ENCODE data around the gene SLC22A2.
"Not testable (repeated sequence)": the region's sequence is repeated elsewhere in the genome, so short reads cannot be mapped to it uniquely, and the experiment has no call there.

SLC22A2 gene

GRCh38 chr6:160238278-160238711 is 20.3 kb downstream of the SLC22A2 start:
- no peaks in the 10 kb centered on the region for H3K9me2 ChIP-seq (replicated peaks; ENCODE audit: insufficient read depth, low read length)
- no peaks in the 10 kb centered on the region for H4K20me1 ChIP-seq (ENCODE audit: low read depth, low read length)
- TF ChIP-seq CTCF (IDR thresholded peaks at IDR 0.05; ENCODE audit: insufficient read depth, low read length, poor library complexity, severe bottlenecking): no peak
- no peak for TF ChIP-seq EZH2phosphoT487 (conservative IDR thresholded peaks at IDR 0.05; ENCODE audit: low read length)
- H3K27ac ChIP-seq (ENCODE audit: low read depth, low read length): no peak overlapping the region
- no peak overlapping the region for H3K4me3 ChIP-seq (ENCODE audit: insufficient read depth, low read length, poor library complexity, severe bottlenecking)
- H3K9ac ChIP-seq (ENCODE audit: low read length): no peak overlapping the region
- H3K27me3 ChIP-seq (ENCODE audit: low read length): no peaks in the 10 kb centered on the region
- H3K36me3 ChIP-seq (ENCODE audit: low read length): no peaks in the 10 kb centered on the region
- H2AFZ ChIP-seq (ENCODE audit: low read depth, low read length, severe bottlenecking): no peak overlapping the region
- H3K9me3 ChIP-seq (ENCODE audit: insufficient read depth, low read length): 0 out of 2 replicates have a peak, but pooled peaks cover 4% of the 10 kb centered on the region
- H3F3A ChIP-seq (ENCODE audit: insufficient read depth): no peaks in the 10 kb centered on the region
- H3K79me2 ChIP-seq (ENCODE audit: insufficient read depth, low read length): no peaks in the 10 kb centered on the region
- H3K4me2 ChIP-seq (ENCODE audit: low read depth, low read length, poor library complexity, severe bottlenecking): no peak overlapping the region

- not testable (repeated sequence) for H3K9ac ChIP-seq (ENCODE audit: low read length); H3K27ac ChIP-seq (ENCODE audit: low read depth, low read length); H3K4me2 ChIP-seq (ENCODE audit: low read depth, low read length, poor library complexity, severe bottlenecking); H4K20me1 ChIP-seq (ENCODE audit: low read depth, low read length); H3F3A ChIP-seq (ENCODE audit: insufficient read depth); H3K36me3 ChIP-seq (ENCODE audit: low read length); H3K79me2 ChIP-seq (ENCODE audit: insufficient read depth, low read length); H3K27me3 ChIP-seq (ENCODE audit: low read length); H3K4me3 ChIP-seq (ENCODE audit: insufficient read depth, low read length, poor library complexity, severe bottlenecking); H2AFZ ChIP-seq (ENCODE audit: low read depth, low read length, severe bottlenecking); H3K9me3 ChIP-seq (ENCODE audit: insufficient read depth, low read length); H3K9me2 ChIP-seq (replicated peaks; ENCODE audit: insufficient read depth, low read length)
Measured at GRCh38 chr6:160237597-160238275, 20.9 kb downstream of the SLC22A2 start.

DNA sequence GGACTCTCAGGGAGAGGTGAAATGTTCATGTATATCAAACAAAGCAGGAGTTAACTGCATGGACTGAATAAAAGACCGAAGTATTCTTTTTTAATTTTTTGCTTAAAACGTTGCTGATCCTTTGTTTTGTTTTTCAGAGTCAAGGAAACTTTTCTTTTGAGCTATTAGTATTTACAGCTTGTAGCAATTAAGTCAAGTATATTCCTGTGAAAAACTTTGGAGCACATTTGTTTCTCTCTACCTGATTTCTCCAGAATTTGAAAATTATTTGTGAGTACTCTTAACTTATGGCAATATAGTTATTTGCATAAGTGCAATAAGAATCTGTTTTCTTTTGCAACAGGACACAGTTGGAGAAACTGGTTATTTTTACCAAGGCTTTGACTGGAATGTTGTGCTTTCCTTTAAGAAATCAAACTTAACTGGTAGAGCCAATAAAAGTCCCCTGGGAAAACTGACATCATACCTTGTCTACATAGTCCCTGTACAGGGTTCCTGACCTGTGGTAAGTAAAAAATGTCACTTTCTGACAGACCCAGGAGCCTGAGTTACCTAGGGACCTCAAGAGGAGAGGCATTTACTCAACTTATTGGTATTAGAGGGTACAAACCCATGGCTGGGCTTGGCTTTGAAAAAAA is 22.3 kb downstream of the SLC22A2 start:
- H3K27ac ChIP-seq (ENCODE audit: low read depth, low read length); H3K27me3 ChIP-seq (ENCODE audit: low read length); H3K36me3 ChIP-seq (ENCODE audit: low read length); H3K79me2 ChIP-seq (ENCODE audit: insufficient read depth, low read length); H3K9ac ChIP-seq (ENCODE audit: low read length); H3K4me3 ChIP-seq (ENCODE audit: insufficient read depth, low read length, poor library complexity, severe bottlenecking); H4K20me1 ChIP-seq (ENCODE audit: low read depth, low read length); H3K9me2 ChIP-seq (replicated peaks; ENCODE audit: insufficient read depth, low read length); H3K9me3 ChIP-seq (ENCODE audit: insufficient read depth, low read length); H3K4me2 ChIP-seq (ENCODE audit: low read depth, low read length, poor library complexity, severe bottlenecking); H2AFZ ChIP-seq (ENCODE audit: low read depth, low read length, severe bottlenecking); H3F3A ChIP-seq (ENCODE audit: insufficient read depth): not testable (repeated sequence)

GRCh38 chr6:160233950-160234640 is 24.5 kb downstream of the SLC22A2 start:
- H3K4me3 ChIP-seq (ENCODE audit: insufficient read depth, low read length, poor library complexity, severe bottlenecking); H4K20me1 ChIP-seq (ENCODE audit: low read depth, low read length); H2AFZ ChIP-seq (ENCODE audit: low read depth, low read length, severe bottlenecking); H3K9me3 ChIP-seq (ENCODE audit: insufficient read depth, low read length); H3K79me2 ChIP-seq (ENCODE audit: insufficient read depth, low read length); H3K9me2 ChIP-seq (replicated peaks; ENCODE audit: insufficient read depth, low read length); H3K9ac ChIP-seq (ENCODE audit: low read length); H3F3A ChIP-seq (ENCODE audit: insufficient read depth); H3K27me3 ChIP-seq (ENCODE audit: low read length); H3K27ac ChIP-seq (ENCODE audit: low read depth, low read length); H3K36me3 ChIP-seq (ENCODE audit: low read length); H3K4me2 ChIP-seq (ENCODE audit: low read depth, low read length, poor library complexity, severe bottlenecking): not testable (repeated sequence)

Data from SU-DHL-6 (cell line).